HT-29 (cell line): ENCODE results near the gene MME. TPM values are rescaled to one million over a fixed set of nuclear protein-coding genes. Genes with fewer than 3 reads are reported as not detected.
A peak's percentile ranks its signal among the peaks of the same experiment; 100 is the strongest.
"Not testable (repeated sequence)": the region's sequence is repeated elsewhere in the genome, so short reads cannot be mapped to it uniquely, and the experiment has no call there.

ENCODE experiments used
- DNase-seq: peaks from one replicate; pipeline ENCODE4 v3.0.0-alpha.2; 2015; ENCODE audit warnings: low spot score
- total RNA-seq: library from RNA; depleted of rRNA; stranded (reverse); fragments of >200 nt; shearing (Covaris generic); gene quantifications from 2 replicates; pipeline ENCODE4 v1.2.3, GENCODE V29; 2014

MME gene
- total RNA-seq, 1 experiment from 2014 or later, result 0.03 TPM

- no peak for DNase-seq
These were observed 4.4 kb downstream of the MME start for GRCh38 chr3:155084567-155084966.

GRCh38 chr3:155086051-155086450 is 5.9 kb downstream of the MME start:
- no peak for DNase-seq

DNA sequence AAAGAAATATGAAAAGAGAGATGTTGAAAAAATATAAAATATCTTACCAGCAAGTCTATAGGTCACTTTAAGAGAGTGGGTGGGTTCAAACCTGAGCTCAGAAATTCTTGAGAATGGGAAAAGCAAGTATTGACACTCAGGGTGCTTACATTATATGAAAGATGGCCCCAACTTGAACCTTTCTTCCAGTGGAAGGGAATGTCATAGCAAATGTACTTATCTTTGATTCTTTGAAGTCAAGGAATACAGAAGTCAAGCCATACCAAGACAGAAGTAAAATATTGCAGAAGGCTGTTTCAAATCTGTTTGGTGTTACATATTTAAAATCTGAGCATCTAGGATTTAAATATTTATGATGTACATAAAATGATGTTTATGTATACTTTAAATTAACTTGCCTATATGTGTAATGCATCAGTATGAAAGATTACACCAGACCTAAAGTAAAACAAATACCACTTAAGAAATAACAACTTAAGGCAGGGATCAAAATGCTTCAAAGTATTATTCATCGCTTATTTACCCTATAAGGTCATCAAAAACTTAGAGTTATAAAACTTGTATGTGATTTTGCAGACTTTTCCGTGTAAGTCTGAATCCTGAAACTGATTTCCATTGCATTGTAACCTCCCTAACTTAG is 8.7 kb downstream of the MME start:
- DNase-seq, result no peak

- no peak for DNase-seq
These were observed 9.4 kb downstream of the MME start for GRCh38 chr3:155089495-155089894.

GRCh38 chr3:155093261-155093660 is 13.1 kb downstream of the MME start:
- peak; percentile 50 for DNase-seq

DNA sequence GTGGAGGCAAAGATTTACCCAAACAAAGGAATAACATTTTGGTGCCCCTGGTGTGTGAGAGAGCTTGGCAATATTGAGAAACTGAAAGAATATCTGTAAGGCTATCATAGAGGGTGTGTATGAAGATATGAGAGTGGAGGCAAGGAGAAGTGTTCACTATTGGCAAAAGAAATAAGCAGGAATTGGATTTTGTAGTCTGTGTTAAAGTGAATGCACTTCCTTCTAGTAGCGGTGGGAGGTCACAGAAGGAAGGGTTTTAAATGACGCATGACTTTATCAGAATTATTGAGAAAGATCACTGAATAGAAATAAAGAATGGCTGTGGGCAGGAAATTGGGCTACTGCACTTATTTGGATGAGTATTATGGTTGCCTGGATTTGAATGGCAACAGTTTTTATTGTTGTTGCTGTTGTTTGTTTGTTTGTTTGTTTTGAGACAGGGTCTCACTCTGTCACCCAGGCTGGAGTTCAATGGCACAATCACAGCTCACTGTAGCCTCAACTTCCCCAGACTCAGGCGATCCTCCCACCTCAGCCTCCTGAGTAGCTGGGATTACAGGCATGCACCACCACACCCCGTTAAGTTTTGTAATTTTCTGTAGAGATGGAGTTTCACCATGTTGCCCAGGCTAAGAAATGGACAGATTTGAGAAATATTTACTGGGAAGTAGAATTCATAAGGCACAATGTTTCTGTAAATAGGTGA is 16.3 kb downstream of the MME start:
- DNase-seq, result no peak

- DNase-seq, result no peak
These were observed 16.9 kb downstream of the MME start for GRCh38 chr3:155097009-155097349.

- DNase-seq, result no peak
These were observed 21.3 kb downstream of the MME start for GRCh38 chr3:155101398-155101797.

DNA sequence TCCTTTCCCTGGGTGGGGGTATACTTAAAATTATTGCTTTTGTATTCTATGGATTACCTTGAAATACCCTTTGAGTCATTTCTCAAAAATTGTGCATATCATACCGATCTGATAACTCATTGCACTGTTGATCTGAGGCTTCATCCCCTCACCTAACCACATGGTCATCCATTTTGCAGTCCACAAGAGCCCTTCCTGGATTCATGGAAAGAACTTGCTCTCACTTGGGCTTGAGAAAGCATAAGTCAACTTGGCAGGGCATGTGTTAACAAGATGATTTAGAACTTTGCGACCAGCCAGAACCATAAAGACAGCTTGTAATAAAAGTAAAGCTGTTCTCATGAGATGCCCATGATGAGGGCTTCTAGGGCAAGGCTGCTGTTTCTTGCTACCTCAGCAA is 22.2 kb downstream of the MME start:
- no peak for DNase-seq

- no peak for DNase-seq
These were observed 23.6 kb downstream of the MME start for GRCh38 chr3:155103686-155104085.

GRCh38 chr3:155106119-155106518 is 26.0 kb downstream of the MME start:
- DNase-seq, result no peak

- DNase-seq, result no peak
These were observed 29.9 kb downstream of the MME start for GRCh38 chr3:155110022-155110421.

DNA sequence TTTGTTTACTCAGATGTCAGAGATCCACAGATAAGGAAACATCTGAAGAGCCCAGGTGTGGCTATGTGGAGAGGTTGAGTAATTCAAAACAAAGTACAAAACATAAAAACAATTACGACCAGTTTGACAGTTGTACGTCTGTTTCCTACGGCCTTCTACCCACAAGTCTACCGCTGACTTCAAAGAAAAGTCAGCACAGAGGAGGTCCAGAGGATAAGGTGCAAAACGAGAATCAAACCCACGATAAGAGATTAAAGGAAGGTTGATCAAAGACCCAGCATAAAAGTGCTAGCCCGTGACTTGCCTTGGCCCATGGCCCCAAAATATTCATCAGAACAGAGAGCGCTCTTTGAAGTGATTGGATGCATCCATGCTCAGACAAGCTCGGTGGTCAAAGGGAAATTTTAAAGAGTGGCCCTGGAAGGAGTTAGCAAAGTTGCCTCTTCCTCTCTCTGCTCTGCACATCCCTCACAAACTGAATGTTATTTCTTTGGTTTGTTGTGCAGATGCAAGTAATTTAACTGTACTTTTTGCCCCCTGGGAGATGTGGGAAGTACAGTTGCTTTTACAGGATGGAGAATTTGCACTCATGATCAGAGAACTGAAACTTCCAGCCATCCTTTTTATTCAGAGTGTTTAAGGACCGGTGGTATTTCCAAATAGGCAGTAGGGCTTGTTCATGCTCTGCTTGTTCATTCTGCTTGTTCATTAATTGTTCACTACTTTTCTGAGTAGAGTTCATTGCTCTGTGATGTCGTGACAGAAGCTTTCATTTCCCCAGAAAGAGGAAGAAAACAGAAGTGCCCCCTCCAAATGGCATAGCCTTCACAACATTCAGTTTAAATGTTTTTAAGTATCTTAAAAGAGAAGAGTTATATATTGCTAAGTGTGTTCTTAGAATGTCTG is 31.1 kb downstream of the MME start:
- DNase-seq, result no peak

GRCh38 chr3:155111971-155112370 is 31.9 kb downstream of the MME start:
- DNase-seq, result no peak

- DNase-seq, result no peak
These were observed 32.7 kb downstream of the MME start for GRCh38 chr3:155112661-155113389.

DNA sequence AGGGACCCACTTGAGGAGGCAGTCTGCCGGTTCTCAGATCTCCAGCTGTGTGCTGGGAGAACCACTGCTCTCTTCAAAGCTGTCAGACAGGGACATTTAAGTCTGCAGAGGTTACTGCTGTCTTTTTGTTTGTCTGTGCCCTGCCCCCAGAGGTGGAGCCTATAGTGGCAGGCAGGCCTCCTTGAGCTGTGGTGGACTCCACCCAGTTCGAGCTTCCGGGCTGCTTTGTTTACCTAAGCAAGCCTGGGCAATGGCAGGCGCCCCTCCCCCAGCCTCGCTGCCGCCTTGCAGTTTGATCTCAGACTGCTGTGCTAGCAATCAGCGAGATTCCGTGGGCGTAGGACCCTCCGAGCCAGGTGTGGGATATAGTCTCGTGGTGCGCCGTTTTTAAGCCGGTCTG is 44.6 kb downstream of the MME start:
- not testable (repeated sequence) for DNase-seq

DNA sequence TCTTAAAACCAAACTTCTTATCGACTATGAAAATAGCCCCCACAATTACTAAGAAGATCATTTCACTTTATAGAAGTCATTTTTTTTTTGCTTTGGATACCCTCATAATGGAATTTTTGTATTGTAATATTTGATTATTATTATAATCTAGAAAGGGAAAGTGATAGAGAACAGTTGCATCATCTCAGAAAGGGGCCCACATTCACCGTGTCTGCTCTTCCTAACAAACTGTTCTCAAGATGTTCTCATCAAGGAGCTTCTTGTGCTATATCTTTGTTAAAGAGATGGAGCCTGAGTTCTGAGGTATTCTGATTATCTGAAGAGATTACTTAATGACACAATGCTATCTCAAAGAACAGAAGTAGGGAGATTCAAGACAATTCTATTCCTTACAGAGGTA is 49.3 kb downstream of the MME start:
- no peak for DNase-seq

DNA sequence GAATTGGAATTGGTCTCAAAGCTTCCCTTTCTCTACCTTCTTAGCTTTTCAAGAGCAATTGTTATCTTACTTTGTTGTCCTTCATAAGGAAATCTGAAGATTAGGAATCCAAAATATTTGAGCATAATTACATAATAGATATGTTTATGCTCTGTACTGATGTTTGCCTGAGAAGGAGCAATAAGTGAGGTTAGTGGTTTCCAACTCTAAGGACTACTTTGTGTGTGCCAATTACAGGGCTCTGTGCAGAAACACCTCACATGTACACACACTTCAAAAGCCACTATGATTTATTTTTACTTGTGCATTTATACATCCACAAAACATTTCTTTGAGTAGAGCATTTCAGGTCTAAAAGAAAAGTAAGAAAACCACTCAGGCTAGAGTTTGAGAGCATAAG is 49.9 kb downstream of the MME start:
- no peak for DNase-seq

DNA sequence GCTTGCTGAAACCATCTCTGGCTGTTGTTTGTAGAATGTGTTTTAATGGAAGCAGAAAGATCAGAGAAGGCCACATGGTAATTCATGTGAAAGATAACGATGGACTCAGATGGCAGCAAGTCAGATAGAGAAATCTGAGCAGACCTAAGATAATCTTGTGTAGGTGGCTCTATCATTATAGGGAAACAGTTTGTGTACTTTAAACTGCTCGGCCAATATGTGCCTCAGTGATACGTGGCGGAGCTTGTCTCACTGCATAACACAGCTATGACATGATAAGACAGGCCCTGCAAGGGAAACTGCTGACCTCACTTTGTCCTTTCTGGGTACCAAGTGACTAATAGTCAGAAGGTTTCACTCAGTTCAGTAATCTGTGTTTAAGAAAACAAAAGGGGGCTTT is 51.0 kb downstream of the MME start:
- DNase-seq, result no peak

- not testable (repeated sequence) for DNase-seq
These were observed 54.2 kb downstream of the MME start for GRCh38 chr3:155134311-155134710.

DNA sequence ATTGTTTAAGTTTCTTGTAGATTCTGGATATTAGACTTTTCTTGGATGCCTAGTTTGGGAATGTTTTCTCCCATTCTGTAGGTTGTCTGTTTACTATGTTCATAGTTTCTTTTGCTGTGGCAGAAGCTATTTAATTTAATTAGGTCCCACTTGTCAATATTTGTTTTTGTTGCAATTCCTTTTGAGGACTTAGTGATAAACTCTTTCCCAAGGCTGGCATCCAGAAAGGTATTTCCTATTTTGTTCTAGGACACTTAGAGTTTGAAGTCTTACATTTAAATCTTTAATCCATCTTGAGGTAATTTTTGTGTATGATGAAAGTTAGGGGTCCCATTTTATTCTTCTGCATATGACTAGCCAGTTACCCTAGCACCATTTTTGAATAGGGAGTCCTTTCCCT is 54.9 kb downstream of the MME start:
- no peak for DNase-seq

DNA sequence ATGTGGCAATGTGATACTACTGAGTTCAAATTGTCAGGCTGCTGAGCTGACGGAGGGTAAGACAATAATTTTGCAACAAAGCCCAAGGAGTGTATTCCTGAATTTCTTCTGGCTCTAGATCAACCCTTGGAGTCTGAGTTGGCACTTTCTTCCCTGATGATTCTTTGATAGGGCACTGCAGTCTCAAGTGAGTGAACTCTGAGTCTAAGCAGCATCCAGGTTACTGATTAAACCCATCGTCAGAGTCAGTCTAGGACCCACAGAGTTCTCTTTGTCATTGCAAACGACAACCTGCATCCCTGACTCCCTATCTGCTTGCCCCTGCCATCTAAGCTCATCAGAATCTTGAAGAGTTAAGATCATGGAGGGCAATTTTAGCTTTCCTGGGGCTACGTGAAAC is 58.6 kb downstream of the MME start:
- DNase-seq, result no peak
